Body of pancreas (tissue), 4 donors: ENCODE measurements around the gene RBM47.

ENCODE experiments used
- POLR2A ChIP-seq, 3 donors: fragments of 450-650 bp; IDR thresholded peaks; one replicate each; pipeline ENCODE4 v1.6.1; 2016; ENCODE audit warnings: antibody characterized with exemption in 3 of 3, mild to moderate bottlenecking in 2 of 3
- TF ChIP-seq, protein P1 (sequence below), 7 experiments: fragments of 450-650 bp in 4 of 7; fragments of 200-600 bp in 3 of 7; sonication (generic) in 3 of 7; IDR thresholded peaks; one replicate each; pipeline ENCODE4 v1.5.1; 2016 to 2019; ENCODE audit warnings: antibody characterized with exemption in 7 of 7

DNA sequence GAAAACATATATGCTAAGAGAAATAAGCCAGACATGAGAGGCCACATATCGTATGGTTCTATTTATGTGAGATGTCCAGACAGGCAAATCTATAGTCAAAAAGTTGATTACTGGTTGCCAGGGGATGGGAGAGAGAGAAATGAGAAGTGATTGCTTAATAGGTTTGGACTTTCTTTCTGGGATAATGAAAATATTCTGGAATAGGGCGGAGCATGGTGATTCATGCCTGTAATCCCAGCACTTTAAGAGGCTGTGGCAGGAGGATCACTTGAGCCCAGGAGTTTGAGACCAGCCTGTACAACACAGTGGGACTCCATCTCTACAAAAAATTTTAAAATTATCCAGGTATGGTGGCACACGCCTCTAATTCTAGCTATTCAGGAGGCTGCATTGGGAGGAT lies 22.4 kb downstream of the RBM47 start:
- TF ChIP-seq, protein P1, sequence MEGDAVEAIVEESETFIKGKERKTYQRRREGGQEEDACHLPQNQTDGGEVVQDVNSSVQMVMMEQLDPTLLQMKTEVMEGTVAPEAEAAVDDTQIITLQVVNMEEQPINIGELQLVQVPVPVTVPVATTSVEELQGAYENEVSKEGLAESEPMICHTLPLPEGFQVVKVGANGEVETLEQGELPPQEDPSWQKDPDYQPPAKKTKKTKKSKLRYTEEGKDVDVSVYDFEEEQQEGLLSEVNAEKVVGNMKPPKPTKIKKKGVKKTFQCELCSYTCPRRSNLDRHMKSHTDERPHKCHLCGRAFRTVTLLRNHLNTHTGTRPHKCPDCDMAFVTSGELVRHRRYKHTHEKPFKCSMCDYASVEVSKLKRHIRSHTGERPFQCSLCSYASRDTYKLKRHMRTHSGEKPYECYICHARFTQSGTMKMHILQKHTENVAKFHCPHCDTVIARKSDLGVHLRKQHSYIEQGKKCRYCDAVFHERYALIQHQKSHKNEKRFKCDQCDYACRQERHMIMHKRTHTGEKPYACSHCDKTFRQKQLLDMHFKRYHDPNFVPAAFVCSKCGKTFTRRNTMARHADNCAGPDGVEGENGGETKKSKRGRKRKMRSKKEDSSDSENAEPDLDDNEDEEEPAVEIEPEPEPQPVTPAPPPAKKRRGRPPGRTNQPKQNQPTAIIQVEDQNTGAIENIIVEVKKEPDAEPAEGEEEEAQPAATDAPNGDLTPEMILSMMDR (IDR thresholded peaks at IDR 0.05): no peak
- no peak for TF ChIP-seq POLR2A (IDR thresholded peaks at IDR 0.05)
